ENCODE measurements around the gene CYP46A1.

CYP46A1 gene

DNA sequence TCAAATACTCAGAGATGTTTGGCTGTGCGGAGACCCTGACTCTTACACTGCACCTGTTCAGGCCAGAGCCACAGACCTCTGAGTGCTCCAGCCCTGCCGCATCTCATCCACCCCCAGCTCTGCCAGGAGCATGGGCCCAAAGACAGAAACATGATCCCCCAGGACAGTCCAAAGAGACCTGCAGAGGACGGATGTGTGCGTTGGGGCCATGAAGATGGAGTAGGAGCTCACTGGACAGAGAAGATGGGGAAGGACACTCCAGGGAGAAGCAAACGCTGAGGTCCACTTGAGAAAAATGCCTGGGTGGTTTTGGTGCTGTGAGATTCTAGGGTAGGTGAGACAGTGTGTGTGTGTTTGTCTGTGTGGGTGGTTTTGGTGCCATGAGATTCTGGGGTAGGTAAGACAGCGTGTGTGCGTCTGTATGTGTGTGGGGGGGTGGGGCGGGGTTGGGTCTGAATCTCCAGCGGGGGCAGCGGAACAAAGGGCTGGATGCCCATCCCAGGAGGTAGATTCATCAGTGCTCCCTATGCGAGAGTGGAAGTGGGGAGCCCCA lies 40.0 kb upstream of the CYP46A1 start:
- TF ChIP-seq, protein P1, sequence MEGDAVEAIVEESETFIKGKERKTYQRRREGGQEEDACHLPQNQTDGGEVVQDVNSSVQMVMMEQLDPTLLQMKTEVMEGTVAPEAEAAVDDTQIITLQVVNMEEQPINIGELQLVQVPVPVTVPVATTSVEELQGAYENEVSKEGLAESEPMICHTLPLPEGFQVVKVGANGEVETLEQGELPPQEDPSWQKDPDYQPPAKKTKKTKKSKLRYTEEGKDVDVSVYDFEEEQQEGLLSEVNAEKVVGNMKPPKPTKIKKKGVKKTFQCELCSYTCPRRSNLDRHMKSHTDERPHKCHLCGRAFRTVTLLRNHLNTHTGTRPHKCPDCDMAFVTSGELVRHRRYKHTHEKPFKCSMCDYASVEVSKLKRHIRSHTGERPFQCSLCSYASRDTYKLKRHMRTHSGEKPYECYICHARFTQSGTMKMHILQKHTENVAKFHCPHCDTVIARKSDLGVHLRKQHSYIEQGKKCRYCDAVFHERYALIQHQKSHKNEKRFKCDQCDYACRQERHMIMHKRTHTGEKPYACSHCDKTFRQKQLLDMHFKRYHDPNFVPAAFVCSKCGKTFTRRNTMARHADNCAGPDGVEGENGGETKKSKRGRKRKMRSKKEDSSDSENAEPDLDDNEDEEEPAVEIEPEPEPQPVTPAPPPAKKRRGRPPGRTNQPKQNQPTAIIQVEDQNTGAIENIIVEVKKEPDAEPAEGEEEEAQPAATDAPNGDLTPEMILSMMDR (conservative IDR thresholded peaks at IDR 0.05; ENCODE audit: low read depth, low read length), result no peak
- H3K4me3 ChIP-seq (ENCODE audit: low read length), result no peak overlapping the region
- no peak for DNase-seq (ENCODE audit: low read depth)

DNA sequence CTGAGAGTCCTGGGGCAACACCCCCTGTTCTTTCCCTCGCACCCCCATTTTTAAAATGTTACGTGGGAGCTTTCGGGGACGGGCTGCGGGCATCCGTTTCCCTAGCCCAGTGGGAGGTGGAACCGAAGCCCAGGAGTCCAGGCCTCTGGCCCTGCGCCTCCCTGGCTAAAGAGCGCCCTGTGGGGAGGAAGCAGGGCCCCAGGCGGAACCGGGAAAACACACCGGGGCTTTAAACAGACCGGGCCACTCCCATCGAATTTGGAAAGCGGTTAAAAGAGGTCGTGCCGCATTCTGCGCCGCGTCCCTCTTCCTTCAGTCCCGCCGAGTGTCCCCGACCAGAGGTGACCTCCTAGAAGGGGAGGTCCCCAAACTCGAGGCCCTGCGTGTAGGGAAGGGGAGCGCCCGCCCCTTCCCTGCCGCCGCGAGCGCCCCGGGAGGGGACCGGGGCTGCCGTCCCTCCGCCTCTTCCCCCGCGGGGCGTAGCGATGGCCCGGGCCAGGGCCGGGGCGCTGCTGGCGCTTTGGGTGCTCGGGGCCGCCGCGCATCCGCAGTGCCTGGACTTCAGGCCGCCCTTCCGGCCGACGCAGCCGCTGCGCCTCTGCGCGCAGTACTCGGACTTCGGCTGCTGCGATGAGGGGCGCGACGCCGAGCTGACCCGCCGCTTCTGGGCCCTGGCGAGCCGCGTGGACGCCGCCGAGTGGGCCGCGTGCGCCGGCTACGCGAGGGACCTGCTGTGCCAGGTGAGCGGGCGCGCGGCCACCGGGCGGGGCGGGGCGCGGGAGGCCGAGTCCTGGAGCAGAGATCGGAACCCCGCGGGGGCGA lies 39.2 kb upstream of the CYP46A1 start, which contains the start of gene HHIPL1:
TSS of gene HHIPL1 (plus strand) at position 407 of the 822 bp plus-strand sequence. CDS start at position 486, 79 bp downstream.
- TF ChIP-seq, protein P1 (conservative IDR thresholded peaks at IDR 0.05; ENCODE audit: low read depth, low read length), result no peak

DNA sequence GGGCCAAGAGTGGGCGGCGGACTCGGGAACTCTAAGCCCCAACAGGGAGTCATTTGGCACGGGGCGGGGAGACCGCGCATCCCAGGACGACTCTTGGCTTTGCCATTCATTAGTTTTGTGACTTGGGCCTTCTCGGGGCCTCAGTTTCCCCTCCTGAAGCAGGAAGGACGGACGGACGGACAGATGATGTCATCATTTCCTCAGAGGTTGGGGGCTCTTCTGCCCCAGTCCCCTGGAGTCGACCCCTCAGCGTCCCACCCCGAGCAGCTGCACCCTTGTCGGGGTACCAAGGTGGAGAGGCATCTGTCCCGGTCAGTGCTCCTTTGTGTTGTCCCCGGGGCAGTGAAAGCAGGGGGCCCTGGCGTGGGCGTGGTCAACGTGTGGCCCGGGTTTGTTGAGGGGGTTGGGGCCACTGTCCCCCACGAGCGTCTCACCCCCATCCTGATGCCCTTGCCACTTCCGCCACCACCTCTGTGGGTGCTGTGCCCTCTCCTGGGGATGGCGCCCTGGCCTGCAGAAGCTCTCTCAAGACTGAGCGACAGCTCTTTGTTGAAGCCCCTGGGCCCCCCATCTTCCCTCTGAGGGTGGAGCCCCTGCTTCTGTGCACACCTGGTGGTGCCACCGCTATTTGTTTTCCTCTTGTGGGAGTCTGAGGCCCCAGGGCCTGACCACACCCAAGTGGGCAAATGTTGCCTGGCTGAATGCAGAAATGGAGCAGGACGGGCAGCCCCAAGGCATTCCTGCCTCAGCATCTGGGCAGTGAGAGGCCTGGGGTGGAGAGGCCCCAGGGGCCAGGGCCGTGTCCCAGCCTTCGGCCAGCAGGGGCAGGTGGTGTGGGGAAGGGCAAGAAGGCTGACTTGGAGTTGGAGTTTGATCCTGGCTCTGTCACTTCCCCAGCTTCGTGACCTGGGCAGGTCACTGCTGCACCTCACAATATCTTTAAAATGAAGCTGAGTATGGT lies 38.3 kb upstream of the CYP46A1 start:
- DNase-seq (ENCODE audit: low read depth), result no peak
- TF ChIP-seq, protein P1 (conservative IDR thresholded peaks at IDR 0.05; ENCODE audit: low read depth, low read length), result no peak

More for the DNA sequence above, 39.2 kb upstream of the CYP46A1 start, which contains the start of gene HHIPL1:
- DNase-seq (ENCODE audit: low read depth), result no peak
- H3K4me3 ChIP-seq (ENCODE audit: low read length), result no peak within 1 kb of the TSS

DNA sequence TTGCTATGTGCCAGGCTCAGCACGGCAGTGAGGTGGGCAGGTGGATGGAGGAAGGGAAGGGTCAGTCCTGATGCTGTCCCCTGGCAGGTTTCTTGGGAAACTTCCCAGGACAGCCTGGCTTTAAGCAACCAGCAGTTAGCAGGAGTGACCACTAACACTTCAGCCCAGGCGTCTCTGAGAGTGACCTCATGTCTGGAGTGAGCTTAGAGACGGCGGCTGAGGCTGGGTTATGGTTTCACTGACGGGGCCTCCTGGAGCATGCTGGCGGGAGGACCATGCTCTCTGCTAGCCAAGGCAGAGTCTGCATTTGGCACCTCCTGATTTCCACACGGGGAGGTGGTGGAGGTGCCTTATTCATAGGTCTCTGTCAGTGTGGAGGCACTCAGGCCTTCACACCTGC lies 36.7 kb upstream of the CYP46A1 start:
- peak; percentile 55 for DNase-seq (ENCODE audit: low read depth)
- H3K4me3 ChIP-seq (ENCODE audit: low read length), result no peak overlapping the region
- TF ChIP-seq, protein P1 (conservative IDR thresholded peaks at IDR 0.05; ENCODE audit: low read depth, low read length), result no peak

More for the DNA sequence above, 38.3 kb upstream of the CYP46A1 start:
- no peak overlapping the region for H3K4me3 ChIP-seq (ENCODE audit: low read length)

DNA sequence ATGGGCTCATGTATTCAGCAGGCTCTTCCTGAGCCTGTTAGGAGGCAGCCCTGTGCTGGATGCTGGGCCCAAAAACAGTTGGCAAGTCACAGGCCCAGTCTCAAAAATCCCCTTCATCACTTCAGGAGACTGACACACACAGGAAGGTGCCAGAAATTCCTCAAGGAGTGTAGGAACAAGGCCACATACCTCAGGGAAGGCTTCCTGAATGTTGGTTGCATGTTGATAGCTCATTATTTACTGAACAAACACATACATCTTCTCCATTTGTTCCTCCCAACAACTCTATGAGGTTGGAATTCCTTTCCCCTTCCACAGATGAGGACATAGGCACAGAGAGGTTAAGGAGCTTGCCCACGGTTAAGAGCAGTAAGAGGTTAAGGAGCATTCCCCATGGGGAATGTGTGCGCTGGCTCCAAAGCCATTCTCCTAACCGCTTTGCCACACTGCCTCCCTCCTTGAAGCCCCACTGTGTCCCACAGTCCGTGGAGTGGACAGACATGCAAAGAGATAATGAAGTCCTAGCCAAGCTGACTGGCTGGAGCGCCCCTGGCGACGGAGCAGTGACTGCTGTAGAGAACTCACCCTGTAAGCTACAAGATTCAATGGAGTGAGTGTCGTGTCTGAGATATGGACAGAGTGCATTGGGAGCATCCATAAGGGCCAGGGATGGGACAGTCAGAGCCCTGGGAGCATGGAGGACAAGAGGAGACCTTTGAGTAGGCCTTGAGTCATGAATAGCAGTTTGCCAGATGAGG lies 35.9 kb upstream of the CYP46A1 start:
- no peak for DNase-seq (ENCODE audit: low read depth)
- TF ChIP-seq, protein P1 (conservative IDR thresholded peaks at IDR 0.05; ENCODE audit: low read depth, low read length), result no peak
- H3K4me3 ChIP-seq (ENCODE audit: low read length), result no peak overlapping the region

DNA sequence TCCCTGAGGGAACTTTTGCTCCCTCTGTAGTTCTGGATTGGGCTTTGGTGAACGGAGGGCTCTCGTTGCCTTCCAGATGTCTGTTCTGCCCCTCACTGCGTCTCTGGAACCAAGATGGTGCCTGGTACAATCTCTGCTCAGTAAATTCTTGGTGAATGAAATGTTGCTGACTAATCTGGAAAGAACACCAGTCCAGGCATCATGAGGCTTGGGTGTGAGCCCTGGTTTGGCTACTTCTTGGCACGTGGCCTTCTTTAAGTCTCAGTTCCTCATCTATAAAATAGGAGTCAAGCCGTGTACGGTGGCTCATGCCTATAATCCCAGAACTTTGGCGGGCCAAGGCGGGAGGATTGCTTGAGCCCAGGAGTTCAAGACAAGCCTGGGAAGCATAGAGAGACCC lies 34.9 kb upstream of the CYP46A1 start:
- no peak overlapping the region for H3K4me3 ChIP-seq (ENCODE audit: low read length)
- TF ChIP-seq, protein P1 (conservative IDR thresholded peaks at IDR 0.05; ENCODE audit: low read depth, low read length), result no peak
- DNase-seq (ENCODE audit: low read depth), result peak; percentile 52
